Stimulated activated CD4-positive, alpha-beta T cell treated with anti-CD3 and anti-CD28 coated beads, Interleukin-2, amount 100 ng/mL, for 48 hours (primary cell): ENCODE results near the gene KIF23.
A peak's percentile ranks its signal among the peaks of the same experiment; 100 is the strongest.

Experiments used
- DNase-seq, 2 donors: peaks; one replicate each; pipeline ENCODE4 v3.0.0-alpha.2; 2020

The KIF23 gene

DNA sequence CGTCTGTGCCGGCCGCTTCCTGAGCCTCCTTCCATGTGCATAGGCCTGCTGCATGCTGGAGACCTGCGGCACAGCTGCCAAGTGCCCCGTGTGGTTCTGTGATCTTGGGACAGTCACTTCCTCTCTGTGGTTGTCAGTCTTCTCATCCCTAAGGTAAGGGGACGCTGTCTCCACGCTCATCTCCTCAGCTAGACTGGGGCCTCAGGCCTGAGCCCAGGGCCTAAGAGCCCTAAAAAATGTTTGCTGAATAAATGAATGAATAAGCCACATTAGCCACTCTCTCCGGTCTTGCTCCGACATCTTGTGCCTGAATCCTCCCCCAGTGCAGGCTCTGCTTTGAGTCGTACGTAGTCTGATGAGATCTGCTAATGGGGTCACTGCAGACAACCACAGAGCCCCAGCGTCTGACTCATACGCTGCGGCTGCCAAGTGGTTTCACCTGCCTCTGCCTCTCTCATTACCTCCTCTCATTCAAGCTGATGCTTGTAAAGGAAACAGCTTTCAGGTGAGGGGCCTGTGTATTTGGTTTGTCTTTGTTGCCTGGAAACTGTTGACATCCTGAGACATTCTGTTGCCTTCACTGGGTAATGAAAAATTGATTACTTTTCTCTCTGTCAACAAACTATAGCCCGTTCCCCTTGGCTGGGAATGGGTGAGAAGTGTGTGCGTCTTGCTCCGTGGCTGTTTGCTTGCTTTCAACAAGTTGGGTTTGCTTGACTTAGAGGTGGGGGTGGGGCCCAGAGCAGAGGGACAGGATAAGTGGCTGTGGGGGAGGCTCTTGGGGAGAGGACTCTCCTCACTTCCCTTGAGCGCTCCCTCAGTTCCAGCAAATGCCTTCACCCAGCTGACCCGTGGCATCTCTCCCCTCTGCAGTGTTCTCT, 54.3 kb downstream of the KIF23 start:
- DNase-seq = peak; percentile 64

DNA sequence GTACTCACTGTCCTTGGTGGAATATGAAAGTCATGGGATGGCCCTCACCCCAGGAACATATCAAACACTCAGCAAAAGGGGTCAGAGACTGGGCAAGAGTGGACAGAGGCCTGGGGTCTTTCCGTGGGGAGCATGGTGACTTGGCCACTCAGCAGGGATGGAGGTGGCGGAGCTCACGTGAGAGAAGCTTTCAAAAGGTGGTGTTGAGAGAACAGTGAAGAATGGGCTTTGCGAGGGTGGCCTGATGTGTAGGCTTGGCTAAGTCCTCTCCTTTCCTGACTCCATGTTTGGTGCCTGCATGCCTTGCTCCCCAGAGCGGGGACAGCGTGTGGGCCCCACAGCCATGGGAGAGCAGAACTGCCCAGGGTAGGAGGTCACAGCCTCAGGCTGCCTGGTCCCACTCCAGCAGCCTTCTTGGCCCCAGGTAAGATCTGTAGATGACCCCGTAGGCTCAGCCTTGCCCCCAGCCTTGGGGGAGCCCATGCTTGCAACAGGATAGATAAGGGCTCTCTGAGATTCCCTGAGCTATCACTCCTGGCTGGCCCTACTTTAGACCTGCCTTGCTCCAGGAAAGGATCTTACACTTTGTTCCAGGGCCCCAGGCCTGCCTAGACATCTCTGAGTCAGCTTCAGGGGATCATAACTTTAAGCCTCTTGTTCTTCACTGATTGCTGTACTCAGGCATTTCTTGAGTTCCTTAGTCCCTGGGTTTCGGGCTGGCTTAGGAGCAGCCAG, 55.5 kb downstream of the KIF23 start:
- DNase-seq = no peak

DNA sequence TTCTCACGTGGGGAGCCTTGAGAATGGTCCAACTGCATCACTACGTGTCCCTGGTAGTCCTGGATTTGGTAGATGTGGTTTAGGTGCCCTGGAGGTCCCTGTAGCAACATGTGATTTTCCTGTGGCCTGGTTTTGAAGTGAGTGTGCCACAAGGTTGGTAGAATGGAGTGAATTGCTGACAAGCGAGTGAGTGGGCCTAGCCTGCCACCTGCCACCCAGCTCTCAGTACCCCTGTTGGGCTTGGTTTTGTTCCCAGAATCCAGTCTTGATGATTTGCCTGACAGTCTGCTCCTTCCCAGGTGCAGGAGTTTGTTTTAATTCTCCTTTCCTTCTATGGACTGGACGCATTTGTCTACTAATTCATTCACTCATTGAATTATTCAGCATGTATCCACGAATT, 57.9 kb downstream of the KIF23 start:
- no peak for DNase-seq

DNA sequence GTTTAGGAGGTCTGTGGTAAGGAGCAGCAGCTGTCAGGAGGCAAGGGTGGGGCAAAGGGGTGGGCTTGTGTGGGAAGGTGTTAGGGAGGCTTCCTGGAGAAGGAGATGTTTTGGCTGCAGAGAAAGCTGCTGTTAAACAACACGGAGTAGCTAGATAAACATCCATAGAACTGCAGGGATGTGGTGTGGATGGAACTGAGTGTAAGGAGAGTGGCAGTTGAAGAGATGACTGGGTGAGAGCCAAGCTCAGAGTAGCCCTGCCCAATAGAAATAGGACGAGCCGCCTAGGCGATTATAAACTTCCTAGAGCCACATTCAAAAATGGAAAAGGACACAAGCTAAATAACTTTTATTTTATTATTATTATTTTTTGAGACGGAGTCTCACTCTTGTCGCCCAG, 58.4 kb downstream of the KIF23 start:
- DNase-seq = no peak

DNA sequence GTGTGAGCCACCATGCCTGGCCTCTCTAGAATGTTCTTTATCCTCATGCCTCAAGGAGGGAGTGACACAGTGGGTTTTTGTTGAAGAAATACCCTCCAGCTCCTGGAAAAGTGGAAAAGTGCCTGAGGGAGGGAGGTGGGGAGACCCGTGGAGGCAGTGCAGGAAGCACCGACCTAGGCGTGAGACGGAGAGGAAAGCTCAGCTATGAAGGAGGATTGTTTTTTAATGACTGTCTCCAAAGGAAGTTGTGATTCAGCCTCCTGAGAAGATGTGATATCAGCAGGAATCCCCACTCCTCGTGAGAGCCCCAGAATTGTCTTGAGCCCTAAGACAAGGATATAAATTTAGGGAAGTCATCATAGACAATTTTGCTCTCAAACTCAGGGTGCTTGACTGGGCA, 60.1 kb downstream of the KIF23 start:
- DNase-seq = no peak

DNA sequence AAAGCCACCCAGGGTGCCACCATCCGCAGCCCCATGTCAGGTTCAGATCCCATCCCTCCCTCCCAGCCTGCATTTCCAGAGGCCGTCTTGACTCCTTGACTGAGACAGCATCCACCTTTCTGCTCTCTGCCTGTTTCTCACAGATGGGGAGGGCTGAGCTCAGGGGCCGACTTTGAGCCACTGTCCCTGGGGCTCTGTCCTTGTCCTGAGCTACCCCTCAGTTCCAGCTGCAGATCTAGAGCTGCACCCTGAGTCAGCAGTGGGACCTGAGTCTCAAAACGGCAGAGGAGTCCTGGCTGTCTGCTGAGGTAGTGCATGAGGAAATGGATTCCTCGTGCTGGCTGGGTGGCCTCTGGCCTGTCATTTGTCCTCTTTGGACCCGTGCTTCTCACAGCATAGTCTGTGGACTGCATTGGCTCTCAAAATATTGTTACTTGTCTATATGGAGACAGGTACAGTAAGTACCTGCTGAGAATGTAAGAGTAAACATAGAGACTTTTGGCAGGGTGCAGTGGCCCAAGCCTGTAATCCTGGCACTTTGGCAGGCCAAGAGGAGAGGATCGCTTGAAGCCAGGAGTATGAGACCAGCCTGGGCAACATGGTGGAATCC, 60.8 kb downstream of the KIF23 start:
- no peak for DNase-seq

DNA sequence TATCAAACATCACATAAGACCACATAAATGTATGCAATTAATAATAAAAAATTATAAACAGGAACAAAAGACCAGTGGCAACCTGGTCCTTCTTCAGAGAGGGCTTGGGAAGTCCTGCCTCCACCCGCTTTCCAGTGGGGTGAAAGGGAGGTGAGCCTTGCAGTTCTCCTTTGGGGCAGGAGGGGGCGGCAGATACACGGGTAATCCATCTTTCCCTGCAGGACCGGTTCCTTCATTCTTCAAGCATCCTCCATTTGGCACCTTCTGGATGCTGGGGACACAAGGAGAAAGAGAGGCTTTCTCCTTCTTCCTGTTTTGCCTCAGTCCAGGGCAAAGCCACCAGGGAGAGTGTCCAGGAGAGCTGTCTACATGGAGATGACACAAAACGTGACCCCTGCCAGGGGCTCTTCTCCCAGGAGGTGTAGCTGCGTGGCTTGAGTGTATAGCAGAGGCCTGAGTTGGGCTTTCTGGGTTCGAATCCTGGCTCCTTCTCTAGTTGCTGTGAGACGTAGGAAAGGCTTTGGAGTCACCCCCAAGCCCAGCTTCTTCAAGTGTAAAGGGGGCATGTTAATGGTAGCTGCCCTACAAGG, 61.7 kb downstream of the KIF23 start:
- peak; percentile 73 to 76 for DNase-seq

DNA sequence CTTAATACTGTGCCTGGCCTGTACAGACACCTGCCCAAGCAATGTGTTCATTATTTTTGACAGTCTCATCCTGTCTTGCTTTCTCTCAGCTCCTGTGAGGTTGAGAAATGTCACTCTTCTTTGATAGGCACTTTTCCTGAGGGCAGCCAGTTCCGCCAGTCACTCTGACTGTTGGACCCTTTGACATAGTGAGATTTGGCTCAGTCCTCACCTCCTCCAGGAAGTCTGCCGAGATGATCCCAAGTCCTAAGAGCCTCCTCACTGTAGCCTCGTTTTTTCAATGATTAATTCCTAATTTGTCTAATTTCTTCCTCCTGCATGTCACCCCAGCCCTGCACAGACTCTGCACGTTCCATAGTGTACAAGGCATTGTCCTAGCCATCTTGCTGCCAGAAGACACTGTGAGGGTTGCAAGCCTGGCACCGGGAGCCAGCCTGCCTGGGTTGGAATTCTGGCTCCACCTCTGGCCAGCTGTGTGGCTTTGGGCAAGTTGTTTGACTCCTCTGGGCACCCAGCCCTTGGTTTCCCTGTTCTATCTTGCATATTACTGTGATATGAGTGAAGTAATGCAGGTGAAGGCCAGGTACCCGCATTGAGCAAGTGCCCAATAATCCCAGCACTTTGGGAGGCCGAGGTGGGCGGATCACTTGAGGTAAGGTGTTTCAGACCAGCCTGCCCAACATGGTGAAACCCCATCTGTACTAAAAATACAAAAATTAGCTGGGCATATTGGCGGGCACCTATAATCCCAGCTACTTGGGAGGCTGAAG, 62.7 kb downstream of the KIF23 start:
- DNase-seq = no peak

DNA sequence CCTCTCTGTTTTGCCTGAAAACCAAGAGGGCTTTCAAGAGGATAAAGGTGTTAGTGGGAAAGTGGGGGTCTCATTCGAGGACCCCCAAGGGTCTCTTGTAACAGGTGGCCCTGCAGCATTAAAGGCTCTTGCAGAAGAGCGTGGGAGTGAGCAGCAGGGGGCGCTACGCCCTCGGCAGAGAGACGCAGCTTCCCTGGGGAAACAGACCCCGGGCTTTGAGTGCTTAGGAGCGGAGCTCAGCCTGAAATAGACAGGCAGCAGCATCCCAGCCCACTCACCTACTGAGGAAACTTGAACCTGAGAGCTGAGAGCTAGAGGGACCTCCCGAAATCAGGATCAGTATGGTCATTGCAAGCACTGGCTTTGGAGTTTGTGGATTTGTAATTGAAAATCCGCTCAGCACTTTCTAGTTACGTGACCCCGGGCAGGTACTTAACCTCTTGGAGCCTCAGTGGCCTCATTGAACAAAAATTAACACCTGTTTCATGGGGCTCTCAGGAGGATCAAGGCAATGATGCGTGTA, 64.2 kb downstream of the KIF23 start:
- DNase-seq = peak; percentile 52 to 59

DNA sequence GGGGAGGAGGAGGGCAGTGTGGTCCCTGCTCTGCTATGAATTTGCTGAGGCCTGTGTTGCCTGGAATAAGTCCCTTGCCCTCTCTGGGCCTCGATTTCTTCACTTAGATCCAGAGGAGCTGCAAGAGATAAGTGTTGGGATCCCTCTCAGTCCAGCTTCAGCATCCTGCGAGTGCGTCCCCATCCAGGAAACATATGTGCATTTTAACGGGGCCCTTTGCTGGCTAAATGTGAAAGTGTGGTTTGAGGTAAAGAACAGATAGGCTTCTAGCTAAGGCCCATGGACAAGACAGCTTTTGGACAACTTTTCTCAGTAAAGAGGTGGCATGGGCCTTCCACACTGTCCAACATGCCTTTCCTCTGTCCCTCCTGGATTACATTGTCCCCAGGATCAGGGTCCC, 64.9 kb downstream of the KIF23 start:
- DNase-seq = no peak

DNA sequence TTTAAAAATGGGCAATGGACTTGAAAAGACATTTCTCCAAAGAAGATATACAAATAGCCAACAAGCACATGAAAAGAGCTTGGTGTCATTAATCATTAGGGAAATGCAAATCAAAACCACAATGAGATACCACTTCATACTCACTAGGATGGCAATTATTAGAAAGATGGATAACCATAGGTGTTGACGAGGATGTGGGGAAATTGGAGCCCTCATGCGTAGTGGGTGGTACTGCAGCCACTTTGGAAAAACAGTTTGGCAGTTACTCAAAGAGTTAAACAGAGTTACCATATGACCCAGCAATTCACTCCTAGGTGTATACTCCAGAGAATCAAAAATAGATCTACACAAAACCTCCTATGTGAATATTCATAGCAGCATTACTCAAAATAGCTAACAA, 65.8 kb downstream of the KIF23 start:
- no peak for DNase-seq

DNA sequence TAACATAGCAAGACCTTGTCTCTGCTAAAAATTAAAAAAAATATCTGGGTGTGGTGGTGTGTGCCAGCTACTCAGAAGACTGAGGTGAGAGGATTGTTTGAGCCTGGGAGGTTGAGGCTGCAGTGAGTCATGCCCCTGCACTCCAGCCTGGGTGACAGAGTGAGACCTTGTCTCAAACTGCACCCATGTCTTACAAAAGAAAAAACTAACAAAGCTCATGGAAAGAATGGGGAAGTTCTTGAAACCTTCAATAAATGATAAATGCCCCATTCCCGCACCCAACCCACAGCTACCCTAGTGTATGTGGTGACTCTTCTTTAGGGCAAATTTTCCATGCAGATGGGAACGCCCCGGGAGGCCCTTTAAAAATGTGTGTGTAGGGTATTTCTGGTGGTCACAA, 66.8 kb downstream of the KIF23 start:
- DNase-seq = no peak

DNA sequence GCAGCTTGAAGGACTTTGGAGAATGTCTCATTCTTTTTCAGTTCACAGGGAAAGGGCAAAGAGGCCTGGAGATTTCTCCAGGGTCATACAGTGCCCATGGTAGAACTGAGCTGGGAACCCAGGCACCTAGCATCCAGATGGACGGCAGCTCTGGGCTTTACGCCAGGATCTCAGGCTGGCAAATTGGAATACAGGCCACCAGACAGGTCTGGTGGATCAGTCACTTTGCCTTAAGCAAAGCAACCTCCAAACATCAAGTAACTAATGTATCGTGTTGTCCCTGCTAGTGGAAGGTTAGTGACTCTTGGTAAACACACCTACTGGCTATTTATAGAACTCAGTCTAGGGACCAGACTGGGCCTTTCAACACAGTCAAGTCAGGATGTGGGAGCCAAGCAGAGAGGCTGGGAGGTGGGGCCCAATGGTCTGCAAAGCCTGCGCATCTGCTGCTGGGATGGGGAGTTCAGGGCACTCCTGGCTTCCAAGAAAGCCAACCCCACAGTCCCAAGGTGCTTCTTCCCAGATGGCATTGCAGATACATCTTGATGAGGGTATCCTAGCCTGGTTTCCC, 68.6 kb downstream of the KIF23 start:
- DNase-seq = no peak

DNA sequence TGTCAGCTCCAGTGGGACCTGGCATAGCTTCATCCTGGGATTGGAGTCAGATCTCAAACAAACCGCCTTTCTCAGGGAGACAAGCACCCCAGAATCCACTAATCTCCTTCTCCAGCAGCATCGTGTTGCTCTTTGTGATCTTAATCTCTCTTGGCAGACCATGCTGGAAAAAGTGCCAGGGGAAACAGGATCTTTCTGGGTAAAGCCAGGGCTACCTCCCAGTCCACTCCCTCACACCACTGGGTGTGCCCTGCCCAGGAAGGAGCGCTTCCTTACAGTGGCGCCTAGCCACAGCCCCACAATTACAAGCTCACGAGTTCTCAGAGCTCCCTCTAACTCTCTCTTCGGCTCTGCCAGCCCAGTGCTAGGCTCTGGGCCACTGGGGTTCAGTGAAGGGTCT, 70.7 kb downstream of the KIF23 start:
- no peak for DNase-seq

DNA sequence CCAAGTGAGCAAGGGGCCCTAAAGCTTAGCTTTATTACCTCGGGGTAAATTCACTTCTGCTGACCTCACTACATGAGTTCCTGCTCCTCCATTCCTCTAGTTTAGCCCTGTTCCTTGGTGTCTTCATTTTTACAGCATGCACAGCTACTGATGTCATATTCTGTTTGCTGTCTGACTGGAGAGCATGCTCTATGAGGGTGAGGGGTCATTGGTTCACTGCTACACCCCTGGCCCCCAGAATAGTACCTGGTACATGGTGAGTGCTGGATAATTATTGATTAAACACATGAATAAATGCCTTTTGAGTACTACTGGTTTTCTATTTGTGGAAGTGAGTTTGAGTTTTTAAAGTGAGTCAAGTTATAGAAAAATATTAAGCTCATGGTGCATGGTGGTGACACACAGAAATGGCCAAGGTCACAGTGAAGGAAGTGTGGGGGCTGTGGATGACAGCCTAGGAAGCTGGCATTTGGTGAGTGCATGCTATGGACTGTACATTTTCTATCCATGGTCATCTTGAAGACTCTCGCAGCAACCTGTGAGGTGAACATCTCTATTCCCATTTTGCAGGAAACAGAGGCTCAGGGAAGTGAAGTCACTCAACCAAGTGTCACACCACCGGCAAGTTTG, 72.4 kb downstream of the KIF23 start:
- no peak for DNase-seq

DNA sequence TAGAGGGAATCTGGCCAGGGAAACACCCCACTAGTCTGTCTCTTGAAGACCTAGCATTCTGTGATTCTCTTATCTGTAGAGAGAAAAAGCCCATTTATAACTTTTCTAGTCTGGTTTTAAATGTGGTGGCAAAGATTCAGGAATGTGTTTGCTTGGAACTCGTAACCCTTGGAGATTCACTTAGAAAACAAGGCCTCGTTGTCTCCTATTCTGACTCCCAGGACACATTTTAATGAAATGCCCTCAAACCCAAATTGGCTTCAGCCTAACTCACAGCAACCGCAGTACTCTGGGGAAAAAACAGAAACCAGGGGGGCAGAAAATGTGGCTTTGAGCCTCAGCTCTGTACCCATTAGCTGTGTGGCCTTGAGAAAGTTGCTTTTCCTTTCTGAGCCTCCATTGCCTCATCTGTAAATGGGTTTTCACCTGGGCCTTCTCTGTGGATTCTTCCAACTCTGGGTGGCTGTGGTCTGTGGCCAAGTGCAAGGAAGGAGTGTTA, 75.0 kb downstream of the KIF23 start:
- DNase-seq = no peak

DNA sequence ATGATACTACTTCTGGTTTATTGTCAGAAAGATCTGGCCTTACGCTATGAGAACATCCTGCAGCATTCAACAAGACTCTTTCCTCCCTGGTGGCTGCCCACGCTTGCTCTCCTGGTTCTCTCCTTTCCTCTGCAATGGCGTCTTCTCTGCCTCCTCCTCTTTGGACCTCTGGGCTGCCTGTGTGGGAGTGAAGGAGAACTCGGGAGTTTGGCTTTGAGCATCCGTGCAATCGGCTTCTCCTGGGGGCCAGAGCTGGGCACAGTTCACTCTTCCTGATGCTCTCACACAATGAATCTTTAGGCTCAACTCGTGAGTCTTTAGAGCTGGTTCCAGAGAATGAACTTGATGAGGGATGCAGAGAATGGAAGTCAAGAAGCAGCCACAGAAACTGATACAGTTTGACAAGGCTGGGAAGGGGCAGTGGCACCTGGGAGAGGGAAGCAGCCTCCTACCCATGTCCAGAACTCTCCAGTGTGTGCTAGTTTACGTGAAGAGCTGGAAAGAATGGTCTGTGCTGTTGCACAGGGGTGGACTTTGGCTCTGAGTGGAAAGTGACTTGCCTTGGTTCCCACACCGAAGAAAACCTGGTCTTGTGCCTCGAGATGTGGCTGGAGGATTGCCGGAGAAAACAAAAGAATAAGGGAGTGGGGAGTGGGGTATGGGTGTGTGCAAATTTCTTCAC, 76.3 kb downstream of the KIF23 start:
- DNase-seq = no peak

DNA sequence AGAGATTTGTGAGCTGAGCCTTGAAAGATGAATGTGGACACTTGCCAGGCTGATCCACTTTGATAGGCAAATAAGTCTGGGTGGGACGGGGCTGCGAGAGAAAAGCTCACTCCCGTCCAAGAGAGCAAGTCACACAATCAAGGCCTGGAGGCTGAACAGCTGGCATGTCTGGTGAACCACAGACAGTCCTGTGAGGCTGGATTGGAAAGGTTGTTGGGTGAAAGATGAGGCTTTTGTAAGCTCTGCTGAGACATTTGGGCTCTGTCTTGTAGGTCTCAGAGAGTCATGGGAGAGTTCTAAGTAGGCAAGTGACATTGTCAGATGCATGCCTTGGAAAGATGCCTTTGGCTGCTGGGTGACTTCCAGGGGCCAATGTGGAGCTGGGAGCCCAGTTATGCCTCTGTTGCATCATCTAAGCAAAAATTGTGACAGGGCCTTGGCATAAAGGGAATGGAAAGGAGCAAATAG, 76.9 kb downstream of the KIF23 start:
- DNase-seq = no peak

DNA sequence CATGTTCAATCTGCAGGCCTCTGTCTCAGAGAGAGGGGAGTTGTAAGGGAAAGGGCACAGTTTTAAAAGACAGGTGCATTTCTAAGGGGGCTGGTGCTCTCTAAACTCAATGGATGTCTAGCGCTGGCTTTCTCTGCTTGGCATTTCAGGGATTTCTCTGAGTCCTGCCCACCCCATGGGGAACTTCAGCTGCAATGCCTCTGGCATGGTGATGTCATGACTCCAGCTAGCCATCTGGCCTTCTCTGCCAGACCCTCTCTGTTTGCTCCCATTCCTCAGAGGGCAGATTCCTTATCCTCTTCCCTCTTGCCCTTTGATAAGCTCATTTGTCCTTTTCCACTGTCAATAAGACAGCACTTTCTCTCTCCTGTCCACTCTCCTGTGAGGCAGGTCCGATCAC, 79.3 kb downstream of the KIF23 start:
- no peak for DNase-seq

DNA sequence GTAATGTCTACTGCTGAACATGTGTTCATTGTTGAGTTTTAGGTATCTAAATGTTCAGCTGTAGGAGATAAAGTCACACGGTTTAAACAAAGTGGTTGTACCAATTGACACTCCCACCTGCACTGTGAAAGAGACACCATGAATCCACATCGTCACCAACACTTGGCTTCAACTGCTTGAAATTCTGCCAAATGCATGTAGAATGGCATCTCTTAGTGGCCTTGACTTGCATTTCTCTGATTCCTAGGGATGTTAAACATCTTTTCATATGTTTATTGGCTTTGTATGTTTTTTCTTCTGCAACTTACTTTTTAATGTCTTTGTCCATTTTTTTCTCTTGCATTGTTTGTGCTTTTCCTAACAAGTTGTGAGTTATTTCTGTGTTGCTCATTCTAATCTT, 81.9 kb downstream of the KIF23 start:
- DNase-seq = no peak

DNA sequence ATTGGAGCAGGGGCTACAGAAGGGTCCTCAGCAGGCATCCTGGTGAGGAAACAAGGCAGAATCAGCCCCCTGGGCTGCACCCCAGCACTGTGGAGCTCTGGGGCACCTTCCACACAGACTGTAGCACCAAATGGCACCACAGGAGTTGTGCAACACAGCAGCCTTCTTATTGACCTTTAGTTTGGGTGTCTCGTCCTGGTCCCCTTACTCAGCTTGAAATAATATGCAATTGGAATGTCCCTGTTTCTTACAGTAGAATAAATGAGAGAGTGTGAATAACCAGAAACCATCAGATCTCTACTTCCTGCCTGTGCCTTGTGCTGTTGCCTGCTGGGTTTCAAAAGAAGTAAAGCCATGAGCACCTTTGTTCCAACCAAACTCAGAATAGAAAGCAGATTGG, 82.9 kb downstream of the KIF23 start:
- no peak for DNase-seq
